ENCODE results near the gene MKNK2. TPM values are rescaled to one million over a fixed set of nuclear protein-coding genes. Genes with fewer than 3 reads are reported as not detected.
A peak's percentile ranks its signal among the peaks of the same experiment; 100 is the strongest.

Gene MKNK2
- total and polyA plus RNA-seq, 2 of the 13 experiments (the other 11 are each of a cell fraction or from before 2014, with no cell fraction given), result 44.9 to 112 TPM

DNA sequence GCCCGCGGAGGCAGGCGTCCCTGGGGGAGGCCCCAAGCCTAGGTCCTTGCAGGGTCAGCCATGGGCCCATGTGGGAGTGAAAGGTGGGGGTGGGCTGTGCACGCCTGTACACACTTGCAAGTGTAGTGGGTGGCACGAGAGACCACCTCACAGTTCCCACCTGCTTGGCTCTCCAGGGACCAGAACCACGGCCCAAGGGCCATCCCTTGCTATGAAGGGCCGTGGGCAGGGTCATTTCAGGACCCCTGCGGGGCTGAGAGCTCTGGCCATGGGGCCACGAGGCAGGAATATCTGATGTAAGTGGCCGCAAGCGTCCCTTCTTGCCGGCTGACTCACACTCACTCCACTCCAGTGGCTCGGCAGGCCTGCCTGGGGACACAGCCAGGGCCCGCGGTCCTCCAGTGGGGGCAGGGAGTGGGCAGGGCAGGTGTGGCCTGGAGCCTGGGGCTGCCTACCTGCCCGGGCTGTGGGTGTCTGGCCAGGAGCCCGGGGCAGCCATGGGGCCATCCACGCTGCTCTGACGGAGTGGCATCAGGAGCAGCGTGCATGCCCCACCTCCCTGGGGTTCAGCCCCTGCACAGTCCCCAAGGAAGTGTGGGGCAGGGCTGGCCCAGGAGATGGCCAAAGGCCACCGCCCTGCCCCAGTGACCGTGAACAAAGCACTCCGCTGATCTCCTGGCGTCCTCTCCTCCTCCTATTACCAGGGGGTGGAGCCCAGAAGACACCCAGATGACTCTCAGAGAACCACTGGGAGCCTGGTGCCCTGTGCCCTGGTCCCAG lies 8.6 kb upstream of the MKNK2 start (continued):
- TF ChIP-seq, protein P1, sequence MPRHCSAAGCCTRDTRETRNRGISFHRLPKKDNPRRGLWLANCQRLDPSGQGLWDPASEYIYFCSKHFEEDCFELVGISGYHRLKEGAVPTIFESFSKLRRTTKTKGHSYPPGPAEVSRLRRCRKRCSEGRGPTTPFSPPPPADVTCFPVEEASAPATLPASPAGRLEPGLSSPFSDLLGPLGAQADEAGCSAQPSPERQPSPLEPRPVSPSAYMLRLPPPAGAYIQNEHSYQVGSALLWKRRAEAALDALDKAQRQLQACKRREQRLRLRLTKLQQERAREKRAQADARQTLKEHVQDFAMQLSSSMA (CRISPR knock-in tag; IDR thresholded peaks at IDR 0.05), result peak; percentile 83
- TF ChIP-seq, protein P2, sequence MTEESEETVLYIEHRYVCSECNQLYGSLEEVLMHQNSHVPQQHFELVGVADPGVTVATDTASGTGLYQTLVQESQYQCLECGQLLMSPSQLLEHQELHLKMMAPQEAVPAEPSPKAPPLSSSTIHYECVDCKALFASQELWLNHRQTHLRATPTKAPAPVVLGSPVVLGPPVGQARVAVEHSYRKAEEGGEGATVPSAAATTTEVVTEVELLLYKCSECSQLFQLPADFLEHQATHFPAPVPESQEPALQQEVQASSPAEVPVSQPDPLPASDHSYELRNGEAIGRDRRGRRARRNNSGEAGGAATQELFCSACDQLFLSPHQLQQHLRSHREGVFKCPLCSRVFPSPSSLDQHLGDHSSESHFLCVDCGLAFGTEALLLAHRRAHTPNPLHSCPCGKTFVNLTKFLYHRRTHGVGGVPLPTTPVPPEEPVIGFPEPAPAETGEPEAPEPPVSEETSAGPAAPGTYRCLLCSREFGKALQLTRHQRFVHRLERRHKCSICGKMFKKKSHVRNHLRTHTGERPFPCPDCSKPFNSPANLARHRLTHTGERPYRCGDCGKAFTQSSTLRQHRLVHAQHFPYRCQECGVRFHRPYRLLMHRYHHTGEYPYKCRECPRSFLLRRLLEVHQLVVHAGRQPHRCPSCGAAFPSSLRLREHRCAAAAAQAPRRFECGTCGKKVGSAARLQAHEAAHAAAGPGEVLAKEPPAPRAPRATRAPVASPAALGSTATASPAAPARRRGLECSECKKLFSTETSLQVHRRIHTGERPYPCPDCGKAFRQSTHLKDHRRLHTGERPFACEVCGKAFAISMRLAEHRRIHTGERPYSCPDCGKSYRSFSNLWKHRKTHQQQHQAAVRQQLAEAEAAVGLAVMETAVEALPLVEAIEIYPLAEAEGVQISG (CRISPR knock-in tag; IDR thresholded peaks at IDR 0.05), result peak; percentile 62; the same call in 1 of the 2 replicates
- TF ChIP-seq, protein P3, sequence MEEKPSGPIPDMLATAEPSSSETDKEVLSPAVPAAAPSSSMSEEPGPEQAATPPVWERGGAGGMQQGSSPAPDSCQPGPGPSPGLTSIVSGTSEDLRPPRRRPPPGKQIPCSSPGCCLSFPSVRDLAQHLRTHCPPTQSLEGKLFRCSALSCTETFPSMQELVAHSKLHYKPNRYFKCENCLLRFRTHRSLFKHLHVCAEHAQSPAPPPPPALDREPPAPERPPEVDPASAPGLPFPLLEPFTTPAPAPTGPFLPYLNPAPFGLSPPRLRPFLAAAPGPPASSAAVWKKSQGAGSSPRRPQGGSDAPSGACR (CRISPR knock-in tag; IDR thresholded peaks at IDR 0.05), result peak; percentile 81; the same call in 1 of the 2 replicates
- TF ChIP-seq, protein P4, sequence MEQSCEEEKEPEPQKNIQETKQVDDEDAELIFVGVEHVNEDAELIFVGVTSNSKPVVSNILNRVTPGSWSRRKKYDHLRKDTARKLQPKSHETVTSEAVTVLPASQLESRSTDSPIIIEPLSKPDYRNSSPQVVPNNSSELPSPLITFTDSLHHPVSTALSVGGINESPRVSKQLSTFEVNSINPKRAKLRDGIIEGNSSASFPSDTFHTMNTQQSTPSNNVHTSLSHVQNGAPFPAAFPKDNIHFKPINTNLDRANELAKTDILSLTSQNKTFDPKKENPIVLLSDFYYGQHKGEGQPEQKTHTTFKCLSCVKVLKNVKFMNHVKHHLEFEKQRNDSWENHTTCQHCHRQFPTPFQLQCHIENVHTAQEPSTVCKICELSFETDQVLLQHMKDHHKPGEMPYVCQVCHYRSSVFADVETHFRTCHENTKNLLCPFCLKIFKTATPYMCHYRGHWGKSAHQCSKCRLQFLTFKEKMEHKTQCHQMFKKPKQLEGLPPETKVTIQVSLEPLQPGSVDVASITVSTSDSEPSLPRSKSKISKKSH (CRISPR knock-in tag; IDR thresholded peaks at IDR 0.05; ENCODE audit: borderline replicate concordance), result peak; percentile 51; the same call in 1 of the 2 replicates
- TF ChIP-seq EP300 (IDR thresholded peaks at IDR 0.05; ENCODE audit: low read depth in 2 of 2, low read length in 2 of 2), result peak; percentile 3 to 17; a peak in 2 of 4 replicates
- peak; percentile 81 for TF ChIP-seq EP300 (CRISPR knock-in tag; IDR thresholded peaks at IDR 0.05; ENCODE audit: borderline replicate concordance)
- TF ChIP-seq, protein P5, sequence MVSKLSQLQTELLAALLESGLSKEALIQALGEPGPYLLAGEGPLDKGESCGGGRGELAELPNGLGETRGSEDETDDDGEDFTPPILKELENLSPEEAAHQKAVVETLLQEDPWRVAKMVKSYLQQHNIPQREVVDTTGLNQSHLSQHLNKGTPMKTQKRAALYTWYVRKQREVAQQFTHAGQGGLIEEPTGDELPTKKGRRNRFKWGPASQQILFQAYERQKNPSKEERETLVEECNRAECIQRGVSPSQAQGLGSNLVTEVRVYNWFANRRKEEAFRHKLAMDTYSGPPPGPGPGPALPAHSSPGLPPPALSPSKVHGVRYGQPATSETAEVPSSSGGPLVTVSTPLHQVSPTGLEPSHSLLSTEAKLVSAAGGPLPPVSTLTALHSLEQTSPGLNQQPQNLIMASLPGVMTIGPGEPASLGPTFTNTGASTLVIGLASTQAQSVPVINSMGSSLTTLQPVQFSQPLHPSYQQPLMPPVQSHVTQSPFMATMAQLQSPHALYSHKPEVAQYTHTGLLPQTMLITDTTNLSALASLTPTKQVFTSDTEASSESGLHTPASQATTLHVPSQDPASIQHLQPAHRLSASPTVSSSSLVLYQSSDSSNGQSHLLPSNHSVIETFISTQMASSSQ (IDR thresholded peaks at IDR 0.05; ENCODE audit: low read depth), result no peak; the same call in 1 of the 2 replicates
- TF ChIP-seq, protein P5 (CRISPR knock-in tag; IDR thresholded peaks at IDR 0.05; ENCODE audit: borderline replicate concordance), result peak; percentile 65; the same call in 1 of the 2 replicates
- TF ChIP-seq ZFYVE20 (CRISPR knock-in tag; IDR thresholded peaks at IDR 0.05; ENCODE audit: borderline replicate concordance, low read depth), result no peak
- TF ChIP-seq BCL6 (CRISPR knock-in tag; IDR thresholded peaks at IDR 0.05), result peak; percentile 40; the same call in 1 of the 2 replicates
- no peak for TF ChIP-seq PTBP1 (IDR thresholded peaks at IDR 0.05; ENCODE audit: low read depth, low read length, poor library complexity, severe bottlenecking)
- no peak for TF ChIP-seq PAWR (CRISPR knock-in tag; IDR thresholded peaks at IDR 0.05; ENCODE audit: borderline replicate concordance)
- peak; percentile 88 for TF ChIP-seq MXD4 (CRISPR knock-in tag; IDR thresholded peaks at IDR 0.05)
- peak; percentile 48; the same call in 1 of the 2 replicates for TF ChIP-seq SOX5 (CRISPR knock-in tag; IDR thresholded peaks at IDR 0.05; ENCODE audit: borderline replicate concordance)
- peak; percentile 72; the same call in 1 of the 2 replicates for TF ChIP-seq SMAD3 (CRISPR knock-in tag; IDR thresholded peaks at IDR 0.05)
- TF ChIP-seq SAFB2 (CRISPR knock-in tag; IDR thresholded peaks at IDR 0.05; ENCODE audit: borderline replicate concordance, low read depth), result no peak
- no peak for TF ChIP-seq ZNF282 (IDR thresholded peaks at IDR 0.05; ENCODE audit: partially characterized antibody)
- TF ChIP-seq FLYWCH1 (CRISPR knock-in tag; IDR thresholded peaks at IDR 0.05), result no peak

All from HepG2 (cell line).